Measurements from ENCODE around the gene MIER3. TPM values are rescaled to one million over a fixed set of nuclear protein-coding genes. Genes with fewer than 3 reads are reported as not detected.

MIER3 gene
- total RNA-seq, 4 donors from 2014 or later = 10.7 to 15.9 (median 14.9) TPM

- H3K4me3 ChIP-seq = no peak overlapping the region
- H3K36me3 ChIP-seq = peaks cover 89% of the 10 kb centered on the region
- TF ChIP-seq POLR2A (IDR thresholded peaks at IDR 0.05) = no peak
- TF ChIP-seq POLR2AphosphoS5 (IDR thresholded peaks at IDR 0.05) = no peak
- no peak for TF ChIP-seq CTCF (IDR thresholded peaks at IDR 0.05)
- no peak for TF ChIP-seq EP300 (IDR thresholded peaks at IDR 0.05)
- H3K9me3 ChIP-seq = no peaks in the 10 kb centered on the region
- H3K27ac ChIP-seq = no peak overlapping the region
- no peaks in the 10 kb centered on the region for H3K27me3 ChIP-seq
- no peak for DNase-seq (ENCODE audit: low spot score in 2 of 2)
- no peaks in the 10 kb centered on the region for H3K4me1 ChIP-seq
- WGBS = 85% methylated on average over 3 of the region's 3 CpGs
Observed at GRCh38 chr5:56873056-56873455, 78.9 kb downstream of the MIER3 start.

GRCh38 chr5:56871777-56872176 lies 80.1 kb downstream of the MIER3 start:
- Histone ChIP-seq H3K36me3 (peaks cover 85% of the 10 kb centered on the region), H3K4me1 (no peaks in the 10 kb centered on the region), H3K27ac (no peak overlapping the region), H3K9me3 (no peaks in the 10 kb centered on the region), H3K4me3 (no peak overlapping the region), H3K27me3 (no peaks in the 10 kb centered on the region)
- TF ChIP-seq CTCF (IDR thresholded peaks at IDR 0.05) = no peak
- TF ChIP-seq POLR2AphosphoS5 (IDR thresholded peaks at IDR 0.05) = no peak
- no peak for TF ChIP-seq EP300 (IDR thresholded peaks at IDR 0.05)
- DNase-seq (ENCODE audit: low spot score in 2 of 2) = no peak
- WGBS = 80% methylated on average over 2 of the region's 2 CpGs

Other genes starting within 250 kb of the MIER3 start
- gene MAP3K1, start 136.6 kb downstream of the MIER3 start, total RNA-seq = 10 to 100 TPM; 48.4 to 89.2 (median 61.1) TPM
- 10 to 100 TPM in 2 of 4 donors, 1 to 10 TPM in 2; 6.3 to 14.4 (median 8.7) TPM for gene SETD9, start 42.5 kb downstream of the MIER3 start, total RNA-seq
- 10 to 100 TPM; 49.3 to 74.8 (median 62.5) TPM for gene GPBP1, start 221.9 kb upstream of the MIER3 start, total RNA-seq